RWPE2 (cell line): Measurements from ENCODE around the gene S100A3.
A peak's percentile ranks its signal among the peaks of the same experiment; 100 is the strongest.

ENCODE experiments used
- ATAC-seq: fragments of 200-7000 bp; cut with Tn5 transposase; 3 replicates; pipeline ENCODE4 v1.9.1; 2021; ENCODE audit warnings: low read depth
- DNase-seq: peaks from one replicate; pipeline ENCODE4 v3.0.0-alpha.2; 2020; ENCODE audit warnings: low spot score
- H3K27ac ChIP-seq: fragments of 450-650 bp; 2 replicates; pipeline ENCODE4 v1.5.1; 2017; ENCODE audit warnings: mild to moderate bottlenecking; ENCODE audit not compliant: poor library complexity, severe bottlenecking
- H3K27me3 ChIP-seq: fragments of 250-450 bp; sonication (Bioruptor Pico); 2 replicates; pipeline ENCODE4 v1.5.1; 2021; ENCODE audit warnings: mild to moderate bottlenecking, moderate library complexity; ENCODE audit not compliant: insufficient read depth, poor library complexity, severe bottlenecking
- H3K36me3 ChIP-seq: fragments of 250-450 bp; sonication (Bioruptor Pico); 2 replicates; pipeline ENCODE4 v1.5.1; 2020; ENCODE audit warnings: low read depth, mild to moderate bottlenecking, moderate library complexity
- H3K4me1 ChIP-seq: fragments of 250-450 bp; sonication (Bioruptor Pico); 2 replicates; pipeline ENCODE4 v1.5.1; 2021; ENCODE audit warnings: mild to moderate bottlenecking, moderate library complexity; ENCODE audit not compliant: insufficient read depth, poor library complexity, severe bottlenecking
- H3K4me3 ChIP-seq: fragments of 250-450 bp; sonication (Bioruptor Pico); 2 replicates; pipeline ENCODE4 v1.5.1; 2021; ENCODE audit warnings: mild to moderate bottlenecking, moderate library complexity; ENCODE audit not compliant: severe bottlenecking
- H3K9me3 ChIP-seq: fragments of 250-450 bp; sonication (Bioruptor Pico); 2 replicates; pipeline ENCODE4 v1.5.1; 2021; ENCODE audit warnings: mild to moderate bottlenecking, moderate library complexity; ENCODE audit not compliant: severe bottlenecking
- CTCF ChIP-seq: fragments of 450-650 bp; IDR thresholded peaks from one replicate; pipeline ENCODE4 v1.5.1; 2017; ENCODE audit warnings: mild to moderate bottlenecking, moderate library complexity; ENCODE audit not compliant: poor library complexity, severe bottlenecking

S100A3 gene

GRCh38 chr1:153537376-153537730, 11.7 kb downstream of the S100A3 start:
- TF ChIP-seq CTCF = no peak
- no peak for ATAC-seq
- Histone ChIP-seq H3K27me3 (no peaks in the 10 kb centered on the region), H3K4me3 (no peak overlapping the region), H3K36me3 (peaks cover 17% of the 10 kb centered on the region), H3K27ac (peak overlapping the region; percentile 96), H3K9me3 (no peaks in the 10 kb centered on the region), H3K4me1 (peaks cover 28% of the 10 kb centered on the region)
- DNase-seq = no peak

- peak; percentile 39 for ATAC-seq
- Histone ChIP-seq H3K4me3 (peak overlapping the region; percentile 73), H3K27ac (peak overlapping the region; percentile 96), H3K9me3 (no peaks in the 10 kb centered on the region), H3K27me3 (no peaks in the 10 kb centered on the region), H3K36me3 (peaks cover 17% of the 10 kb centered on the region), H3K4me1 (peaks cover 31% of the 10 kb centered on the region)
- no peak for TF ChIP-seq CTCF
- DNase-seq = peak; percentile 85
Measured at GRCh38 chr1:153536671-153537375, 12.2 kb downstream of the S100A3 start.

GRCh38 chr1:153536012-153536670, 12.9 kb downstream of the S100A3 start:
- H3K27me3 ChIP-seq = no peaks in the 10 kb centered on the region
- no peaks in the 10 kb centered on the region for H3K9me3 ChIP-seq
- ATAC-seq (peak; percentile 49), DNase-seq (peak; percentile 92)
- H3K4me3 ChIP-seq = peak overlapping the region; percentile 73
- peaks cover 31% of the 10 kb centered on the region for H3K4me1 ChIP-seq
- peak overlapping the region; percentile 96 for H3K27ac ChIP-seq
- no peak for TF ChIP-seq CTCF
- H3K36me3 ChIP-seq = peaks cover 17% of the 10 kb centered on the region

GRCh38 chr1:153535242-153536011, 13.6 kb downstream of the S100A3 start, which contains the start of gene S100A6:
TSS of gene S100A6 (minus strand) at chr1:153535991. CDS start at chr1:153535339, 652 bp downstream.
- no peak for TF ChIP-seq CTCF
- Histone ChIP-seq H3K36me3 (peaks cover 17% of the 10 kb centered on the region), H3K4me1 (peaks cover 31% of the 10 kb centered on the region), H3K4me3 (peak within 1 kb of the TSS; percentile 73), H3K27me3 (no peaks in the 10 kb centered on the region), H3K9me3 (no peaks in the 10 kb centered on the region), H3K27ac (peak within 1 kb of the TSS; percentile 96)
- DNase-seq = no peak
- peak; percentile 3; the same call in 1 of the 3 replicates for ATAC-seq
